K562 (cell line): ENCODE data around the gene HDC. TPM values are rescaled to one million over a fixed set of nuclear protein-coding genes. Genes with fewer than 3 reads are reported as not detected.

Experiments
- BDP1 ChIP-seq: IDR thresholded peaks from 3 replicates; pipeline ENCODE4 v1.6.1; 2011; ENCODE audit not compliant: insufficient read length, insufficient read depth
- PCBP1 ChIP-seq: fragments of 200-400 bp; formaldehyde crosslinking; IDR thresholded peaks from 2 replicates; pipeline ENCODE4 v1.6.1; 2018; ENCODE audit warnings: mild to moderate bottlenecking, low read depth, low read length; ENCODE audit not compliant: poor library complexity, severe bottlenecking
- PTRF ChIP-seq: fragments of 450-650 bp; IDR thresholded peaks from 2 replicates; pipeline ENCODE4 v1.6.1; 2016; ENCODE audit warnings: mild to moderate bottlenecking, missing genetic modification characterization, missing compliant biosample characterization
- polyA plus RNA-seq, 8 experiments: library from polyadenylated mRNA; depleted of rRNA in 4 of 8; stranded (reverse) in 5 of 8; unstranded in 3 of 8; fragments of >200 nt; fragmentation: Nextera tagmentation in 2 of 8; fragmentation: Illumina TruSeq in 1 of 8; extraction: Ambion mirVana in 2 of 8; extraction: Trizol in 1 of 8; gene quantifications; 2 replicates each; pipeline versions ENCODE4 v1.2.1 to v1.2.3, GENCODE V29; 2011 to 2014; ENCODE audit warnings: inconsistent platforms in 1 of 8, missing spikeins in 1 of 8
- total RNA-seq, 7 experiments: library from RNA; depleted of rRNA in 6 of 7; stranded (reverse); fragments of >200 nt in 6 of 7; fragmentation: Illumina TruSeq in 2 of 7; extraction: Trizol in 2 of 7; gene quantifications; 2 replicates each; pipeline versions ENCODE4 v1.2.1 to v1.2.3, GENCODE V29; 2011 to 2021; ENCODE audit warnings: low replicate concordance in 1 of 7
- TF ChIP-seq, protein P1 (sequence below), 2 experiments: fragments of 450-650 bp; formaldehyde crosslinking in 1 of 2; IDR thresholded peaks; 2 replicates each; pipeline versions ENCODE4 v1.4.0 to v1.6.1; 2014 to 2020; ENCODE audit warnings: mild to moderate bottlenecking in 2 of 2, borderline replicate concordance in 1 of 2, low read depth in 1 of 2
- TF ChIP-seq, protein P2 (sequence below), 2 experiments: fragments of 450-650 bp in 1 of 2; IDR thresholded peaks; 2 replicates each; pipeline ENCODE4 v1.6.1; 2011 to 2017; ENCODE audit warnings: low read depth in 2 of 2, antibody characterized with exemption in 1 of 2, borderline replicate concordance in 1 of 2, low read length in 1 of 2, mild to moderate bottlenecking in 1 of 2, mixed read lengths in 1 of 2; ENCODE audit not compliant: control insufficient read depth in 1 of 2
- TF ChIP-seq, protein P3 (sequence below): IDR thresholded peaks from 2 replicates; pipeline ENCODE4 v1.6.1; 2014; ENCODE audit warnings: antibody characterized with exemption
- TF ChIP-seq, protein P4 (sequence below): fragments of 250-450 bp; sonication (Bioruptor Pico); IDR thresholded peaks from 2 replicates; pipeline ENCODE4 v1.5.0; 2021; ENCODE audit warnings: mild to moderate bottlenecking, moderate library complexity

Gene HDC
- total and polyA plus RNA-seq, 9 of the 15 experiments (the other 6 are each of a cell fraction or from before 2014, with no cell fraction given): 0.26 to 5.3 (median 0.99) TPM

GRCh38 chr15:50260969-50261496 lies 4.5 kb downstream of the HDC start (continued):
- TF ChIP-seq, protein P1, sequence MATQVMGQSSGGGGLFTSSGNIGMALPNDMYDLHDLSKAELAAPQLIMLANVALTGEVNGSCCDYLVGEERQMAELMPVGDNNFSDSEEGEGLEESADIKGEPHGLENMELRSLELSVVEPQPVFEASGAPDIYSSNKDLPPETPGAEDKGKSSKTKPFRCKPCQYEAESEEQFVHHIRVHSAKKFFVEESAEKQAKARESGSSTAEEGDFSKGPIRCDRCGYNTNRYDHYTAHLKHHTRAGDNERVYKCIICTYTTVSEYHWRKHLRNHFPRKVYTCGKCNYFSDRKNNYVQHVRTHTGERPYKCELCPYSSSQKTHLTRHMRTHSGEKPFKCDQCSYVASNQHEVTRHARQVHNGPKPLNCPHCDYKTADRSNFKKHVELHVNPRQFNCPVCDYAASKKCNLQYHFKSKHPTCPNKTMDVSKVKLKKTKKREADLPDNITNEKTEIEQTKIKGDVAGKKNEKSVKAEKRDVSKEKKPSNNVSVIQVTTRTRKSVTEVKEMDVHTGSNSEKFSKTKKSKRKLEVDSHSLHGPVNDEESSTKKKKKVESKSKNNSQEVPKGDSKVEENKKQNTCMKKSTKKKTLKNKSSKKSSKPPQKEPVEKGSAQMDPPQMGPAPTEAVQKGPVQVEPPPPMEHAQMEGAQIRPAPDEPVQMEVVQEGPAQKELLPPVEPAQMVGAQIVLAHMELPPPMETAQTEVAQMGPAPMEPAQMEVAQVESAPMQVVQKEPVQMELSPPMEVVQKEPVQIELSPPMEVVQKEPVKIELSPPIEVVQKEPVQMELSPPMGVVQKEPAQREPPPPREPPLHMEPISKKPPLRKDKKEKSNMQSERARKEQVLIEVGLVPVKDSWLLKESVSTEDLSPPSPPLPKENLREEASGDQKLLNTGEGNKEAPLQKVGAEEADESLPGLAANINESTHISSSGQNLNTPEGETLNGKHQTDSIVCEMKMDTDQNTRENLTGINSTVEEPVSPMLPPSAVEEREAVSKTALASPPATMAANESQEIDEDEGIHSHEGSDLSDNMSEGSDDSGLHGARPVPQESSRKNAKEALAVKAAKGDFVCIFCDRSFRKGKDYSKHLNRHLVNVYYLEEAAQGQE (IDR thresholded peaks at IDR 0.05; ENCODE audit: borderline replicate concordance): peak; percentile 24; the same call in 1 of the 2 replicates
- TF ChIP-seq, protein P1 (CRISPR knock-in tag; IDR thresholded peaks at IDR 0.05; ENCODE audit: low read depth): no peak
- TF ChIP-seq PTRF (tag): 0 out of 2 replicates have a peak, but pooled peaks have one; percentile 29
- TF ChIP-seq, protein P2, sequence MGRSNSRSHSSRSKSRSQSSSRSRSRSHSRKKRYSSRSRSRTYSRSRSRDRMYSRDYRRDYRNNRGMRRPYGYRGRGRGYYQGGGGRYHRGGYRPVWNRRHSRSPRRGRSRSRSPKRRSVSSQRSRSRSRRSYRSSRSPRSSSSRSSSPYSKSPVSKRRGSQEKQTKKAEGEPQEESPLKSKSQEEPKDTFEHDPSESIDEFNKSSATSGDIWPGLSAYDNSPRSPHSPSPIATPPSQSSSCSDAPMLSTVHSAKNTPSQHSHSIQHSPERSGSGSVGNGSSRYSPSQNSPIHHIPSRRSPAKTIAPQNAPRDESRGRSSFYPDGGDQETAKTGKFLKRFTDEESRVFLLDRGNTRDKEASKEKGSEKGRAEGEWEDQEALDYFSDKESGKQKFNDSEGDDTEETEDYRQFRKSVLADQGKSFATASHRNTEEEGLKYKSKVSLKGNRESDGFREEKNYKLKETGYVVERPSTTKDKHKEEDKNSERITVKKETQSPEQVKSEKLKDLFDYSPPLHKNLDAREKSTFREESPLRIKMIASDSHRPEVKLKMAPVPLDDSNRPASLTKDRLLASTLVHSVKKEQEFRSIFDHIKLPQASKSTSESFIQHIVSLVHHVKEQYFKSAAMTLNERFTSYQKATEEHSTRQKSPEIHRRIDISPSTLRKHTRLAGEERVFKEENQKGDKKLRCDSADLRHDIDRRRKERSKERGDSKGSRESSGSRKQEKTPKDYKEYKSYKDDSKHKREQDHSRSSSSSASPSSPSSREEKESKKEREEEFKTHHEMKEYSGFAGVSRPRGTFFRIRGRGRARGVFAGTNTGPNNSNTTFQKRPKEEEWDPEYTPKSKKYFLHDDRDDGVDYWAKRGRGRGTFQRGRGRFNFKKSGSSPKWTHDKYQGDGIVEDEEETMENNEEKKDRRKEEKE (IDR thresholded peaks at IDR 0.05; ENCODE audit: borderline replicate concordance in 1 of 2, control insufficient read depth in 1 of 2, low read depth in 2 of 2, low read length in 1 of 2): 0 out of 4 replicates have a peak, but pooled peaks of 1 of the 2 experiments have one; percentile 53
- no peak for TF ChIP-seq BDP1
- TF ChIP-seq, protein P3, sequence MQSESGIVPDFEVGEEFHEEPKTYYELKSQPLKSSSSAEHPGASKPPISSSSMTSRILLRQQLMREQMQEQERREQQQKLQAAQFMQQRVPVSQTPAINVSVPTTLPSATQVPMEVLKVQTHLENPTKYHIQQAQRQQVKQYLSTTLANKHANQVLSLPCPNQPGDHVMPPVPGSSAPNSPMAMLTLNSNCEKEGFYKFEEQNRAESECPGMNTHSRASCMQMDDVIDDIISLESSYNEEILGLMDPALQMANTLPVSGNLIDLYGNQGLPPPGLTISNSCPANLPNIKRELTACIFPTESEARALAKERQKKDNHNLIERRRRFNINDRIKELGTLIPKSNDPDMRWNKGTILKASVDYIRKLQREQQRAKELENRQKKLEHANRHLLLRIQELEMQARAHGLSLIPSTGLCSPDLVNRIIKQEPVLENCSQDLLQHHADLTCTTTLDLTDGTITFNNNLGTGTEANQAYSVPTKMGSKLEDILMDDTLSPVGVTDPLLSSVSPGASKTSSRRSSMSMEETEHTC: no peak; the same call in 1 of the 2 replicates
- TF ChIP-seq, protein P4, sequence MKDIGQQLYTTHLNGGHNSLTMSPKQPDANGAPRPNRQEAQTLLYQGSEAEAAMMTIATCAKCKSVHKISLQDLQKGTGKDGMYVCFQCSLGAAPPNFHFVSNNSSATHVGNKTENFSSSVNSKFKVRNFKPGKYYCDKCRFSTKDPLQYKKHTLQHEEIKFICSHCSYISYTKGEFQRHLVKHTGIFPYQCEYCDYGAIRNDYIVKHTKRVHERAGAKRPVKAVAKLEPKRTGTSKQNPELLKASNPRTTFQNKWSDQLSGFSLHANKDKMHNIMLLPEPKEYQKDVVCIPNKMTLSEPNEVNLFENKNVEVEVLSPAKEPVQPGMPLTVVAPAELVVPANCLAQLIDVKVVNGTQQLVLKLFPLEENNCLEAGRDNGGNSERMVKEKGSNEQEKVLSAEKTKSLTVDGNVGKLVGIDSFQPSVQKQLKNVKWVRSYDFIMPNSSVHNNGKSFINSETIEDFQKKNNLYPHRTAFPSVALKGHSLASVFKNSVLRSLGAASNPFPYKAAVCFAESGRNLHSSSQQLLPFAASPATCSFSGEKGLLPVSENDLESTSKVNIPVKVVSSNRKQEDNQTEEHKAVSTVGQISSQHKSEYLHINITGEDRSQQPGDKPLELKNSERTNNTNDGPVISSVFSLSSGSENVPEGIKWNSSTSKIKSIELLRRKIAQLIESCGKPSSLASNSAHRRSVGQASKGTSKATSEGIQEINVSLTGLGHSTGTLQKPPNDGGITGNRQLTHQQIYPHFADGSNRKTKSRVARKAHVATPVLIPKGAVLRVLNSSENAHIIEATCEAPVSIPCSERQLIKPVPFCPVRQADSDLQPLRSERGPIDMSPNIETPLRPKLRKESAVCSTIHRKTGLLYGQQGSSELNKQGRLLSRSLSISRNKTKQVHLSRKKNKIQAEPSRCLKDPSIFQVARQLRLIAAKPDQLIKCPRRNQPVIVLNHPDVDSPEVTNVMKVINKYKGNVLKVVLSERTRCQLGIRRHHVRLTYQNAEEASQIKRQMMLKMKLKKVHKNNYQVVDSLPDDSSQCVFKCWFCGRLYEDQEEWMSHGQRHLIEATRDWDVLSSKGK (CRISPR knock-in tag): no peak
- TF ChIP-seq PCBP1: no peak
